ENCODE measurements around the gene DEF6.

The DEF6 gene, protein sequence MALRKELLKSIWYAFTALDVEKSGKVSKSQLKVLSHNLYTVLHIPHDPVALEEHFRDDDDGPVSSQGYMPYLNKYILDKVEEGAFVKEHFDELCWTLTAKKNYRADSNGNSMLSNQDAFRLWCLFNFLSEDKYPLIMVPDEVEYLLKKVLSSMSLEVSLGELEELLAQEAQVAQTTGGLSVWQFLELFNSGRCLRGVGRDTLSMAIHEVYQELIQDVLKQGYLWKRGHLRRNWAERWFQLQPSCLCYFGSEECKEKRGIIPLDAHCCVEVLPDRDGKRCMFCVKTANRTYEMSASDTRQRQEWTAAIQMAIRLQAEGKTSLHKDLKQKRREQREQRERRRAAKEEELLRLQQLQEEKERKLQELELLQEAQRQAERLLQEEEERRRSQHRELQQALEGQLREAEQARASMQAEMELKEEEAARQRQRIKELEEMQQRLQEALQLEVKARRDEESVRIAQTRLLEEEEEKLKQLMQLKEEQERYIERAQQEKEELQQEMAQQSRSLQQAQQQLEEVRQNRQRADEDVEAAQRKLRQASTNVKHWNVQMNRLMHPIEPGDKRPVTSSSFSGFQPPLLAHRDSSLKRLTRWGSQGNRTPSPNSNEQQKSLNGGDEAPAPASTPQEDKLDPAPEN

DNA sequence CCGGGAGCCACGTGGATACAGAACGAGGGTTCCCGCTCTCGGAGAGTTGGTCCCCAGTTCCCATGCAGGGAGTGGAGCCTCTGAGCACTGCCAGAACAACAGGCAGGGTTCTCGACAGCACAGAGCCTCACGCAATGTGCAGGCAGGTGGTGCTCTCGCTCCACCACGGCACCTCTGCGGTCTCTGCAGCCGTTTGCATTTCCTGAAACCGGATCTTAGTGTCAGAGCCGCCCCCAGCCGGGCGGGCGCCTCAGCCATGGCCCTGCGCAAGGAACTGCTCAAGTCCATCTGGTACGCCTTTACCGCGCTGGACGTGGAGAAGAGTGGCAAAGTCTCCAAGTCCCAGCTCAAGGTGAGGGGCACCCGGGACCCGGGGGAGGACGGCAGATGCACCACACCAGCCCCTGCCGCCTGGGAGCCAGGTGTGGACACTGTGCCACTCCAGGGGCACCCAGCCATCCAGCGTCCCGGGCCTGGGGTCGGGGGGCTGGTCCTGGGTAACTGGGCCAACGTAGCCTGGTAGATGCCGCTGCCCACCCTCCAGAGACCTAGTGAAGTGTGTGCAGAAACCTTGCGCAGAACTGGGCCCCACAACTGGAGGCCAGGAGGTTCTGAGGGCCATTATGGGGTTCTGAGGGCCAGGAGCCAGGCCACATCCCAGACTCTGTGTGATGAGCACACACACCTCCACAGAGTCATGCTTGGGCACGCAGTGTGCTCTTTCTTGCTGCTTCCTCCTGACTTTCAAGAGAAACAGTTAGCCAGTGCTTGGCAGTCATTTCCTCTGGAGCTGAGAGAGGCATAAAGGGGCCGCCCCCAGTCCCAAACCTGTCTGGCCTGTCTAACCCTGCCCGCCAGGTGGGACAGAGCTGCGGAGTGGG, at the start of gene DEF6:
Gene DEF6, plus strand, starts transcription at position 218 of the 881 bp plus-strand sequence. Its CDS starts 39 bp downstream, at position 257.
- DNase-seq = peak; percentile 81

DNA sequence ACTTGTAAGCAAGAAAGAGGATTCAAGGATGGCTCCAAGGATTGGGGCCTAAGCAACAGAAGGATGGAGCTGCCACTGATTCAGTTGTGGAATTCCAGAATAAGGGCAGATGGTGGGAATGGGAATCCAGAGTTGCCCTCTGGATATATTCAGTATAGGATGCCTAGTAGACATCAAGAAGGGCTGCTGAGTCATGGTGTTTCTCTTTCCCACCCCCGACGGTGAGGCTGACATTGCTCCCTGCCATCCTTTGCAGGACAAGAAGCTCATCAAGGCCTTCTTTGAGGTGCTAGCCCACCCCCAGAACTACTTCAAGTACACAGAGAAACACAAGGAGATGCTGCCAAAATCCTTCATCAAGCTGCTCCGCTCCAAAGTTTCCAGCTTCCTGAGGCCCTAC, 49.3 kb upstream of the DEF6 start:
- DNase-seq = no peak

DNA sequence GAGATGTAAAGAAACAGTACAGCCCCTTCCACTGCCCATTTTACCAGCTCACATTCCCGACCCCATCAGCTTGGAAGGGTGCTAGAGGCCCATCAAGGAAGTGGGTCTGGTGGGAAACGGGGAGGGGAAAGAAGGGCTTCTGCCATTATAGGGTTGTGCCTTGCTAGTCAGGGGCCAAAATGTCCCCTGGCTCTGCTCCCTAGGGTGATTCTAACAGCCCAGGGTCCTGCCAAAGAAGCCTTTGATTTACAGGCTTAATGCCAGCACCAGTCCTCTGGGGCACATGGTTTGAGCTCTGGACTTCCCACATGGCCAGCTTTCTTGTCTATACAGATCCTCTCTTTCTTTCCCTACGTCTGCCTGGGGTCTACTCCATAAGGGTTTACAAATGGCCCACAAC, 48.7 kb upstream of the DEF6 start:
- no peak for DNase-seq

DNA sequence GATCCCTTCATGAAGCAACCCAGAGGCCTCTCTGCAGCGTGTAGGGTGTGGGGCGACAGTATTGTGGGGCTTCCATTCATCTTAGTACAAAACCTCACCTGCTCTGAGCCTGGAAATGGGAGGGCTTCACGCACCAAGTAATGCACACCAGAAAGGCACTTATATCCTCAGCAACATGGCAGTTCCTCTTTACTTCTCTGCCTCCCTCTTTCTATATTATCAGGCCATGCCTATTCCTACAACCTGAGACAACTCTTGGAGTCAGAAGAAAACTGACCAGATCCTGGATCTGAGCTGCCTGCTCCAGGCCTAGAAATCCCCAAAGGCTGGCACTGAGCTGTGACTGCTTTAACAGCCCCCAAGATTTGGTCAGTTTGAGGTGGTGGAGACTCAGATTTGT, 45.7 kb upstream of the DEF6 start:
- no peak for DNase-seq

DNA sequence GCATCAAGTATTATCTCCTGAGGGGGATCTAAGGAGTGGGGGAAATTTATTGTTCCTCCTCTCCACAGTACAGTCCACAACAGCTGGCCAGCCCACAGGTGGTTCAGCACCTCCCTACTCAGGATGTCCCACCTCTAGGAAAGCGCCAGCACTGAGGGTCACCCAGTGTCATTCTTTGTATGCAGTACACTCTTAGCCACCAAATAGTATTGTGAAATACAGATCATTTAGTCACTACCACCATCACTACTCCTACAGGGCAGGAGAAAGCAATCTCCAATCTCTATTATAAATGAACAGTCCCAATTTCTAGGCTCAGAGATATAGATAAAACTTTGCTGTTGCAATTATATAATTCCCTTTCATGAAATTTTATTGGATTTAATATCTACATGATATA, 44.4 kb upstream of the DEF6 start:
- no peak for DNase-seq

DNA sequence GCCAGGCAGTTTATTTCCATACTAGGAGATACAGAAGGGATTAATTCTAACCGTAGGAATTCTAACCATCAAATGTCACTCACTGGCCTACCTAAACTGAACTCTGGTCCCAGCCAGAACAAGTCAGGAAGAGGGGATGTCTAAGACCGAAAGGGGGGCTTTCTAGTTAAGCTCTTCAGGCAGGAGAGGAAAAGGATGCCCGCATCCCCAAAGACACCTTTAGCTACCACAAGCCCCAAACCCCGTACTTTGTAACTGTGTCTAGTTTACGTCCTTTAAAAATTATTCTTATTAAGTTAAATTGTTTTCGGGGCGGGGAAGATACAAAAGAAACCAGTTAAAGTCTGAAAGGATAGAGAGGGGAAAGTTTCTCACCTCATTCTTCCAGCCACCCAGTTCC, 39.3 kb upstream of the DEF6 start:
- DNase-seq = no peak

DNA sequence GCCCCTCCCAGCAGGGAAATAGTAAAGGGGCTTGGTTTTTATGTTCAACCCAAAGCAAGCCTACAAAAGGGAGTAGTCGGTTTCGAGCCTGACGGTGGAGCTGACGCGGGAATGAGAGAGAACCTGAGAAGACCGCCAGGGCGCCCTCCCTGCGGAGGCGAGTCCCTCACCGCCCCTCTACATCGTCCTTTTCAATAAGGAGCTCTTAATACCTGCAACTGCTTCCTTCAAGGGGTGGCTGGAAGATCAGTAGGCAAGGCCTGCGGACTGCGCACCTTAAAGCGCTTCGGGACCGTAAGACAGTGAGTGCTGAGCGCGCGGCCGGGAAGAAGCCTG, 38.8 kb upstream of the DEF6 start:
- DNase-seq = no peak

DNA sequence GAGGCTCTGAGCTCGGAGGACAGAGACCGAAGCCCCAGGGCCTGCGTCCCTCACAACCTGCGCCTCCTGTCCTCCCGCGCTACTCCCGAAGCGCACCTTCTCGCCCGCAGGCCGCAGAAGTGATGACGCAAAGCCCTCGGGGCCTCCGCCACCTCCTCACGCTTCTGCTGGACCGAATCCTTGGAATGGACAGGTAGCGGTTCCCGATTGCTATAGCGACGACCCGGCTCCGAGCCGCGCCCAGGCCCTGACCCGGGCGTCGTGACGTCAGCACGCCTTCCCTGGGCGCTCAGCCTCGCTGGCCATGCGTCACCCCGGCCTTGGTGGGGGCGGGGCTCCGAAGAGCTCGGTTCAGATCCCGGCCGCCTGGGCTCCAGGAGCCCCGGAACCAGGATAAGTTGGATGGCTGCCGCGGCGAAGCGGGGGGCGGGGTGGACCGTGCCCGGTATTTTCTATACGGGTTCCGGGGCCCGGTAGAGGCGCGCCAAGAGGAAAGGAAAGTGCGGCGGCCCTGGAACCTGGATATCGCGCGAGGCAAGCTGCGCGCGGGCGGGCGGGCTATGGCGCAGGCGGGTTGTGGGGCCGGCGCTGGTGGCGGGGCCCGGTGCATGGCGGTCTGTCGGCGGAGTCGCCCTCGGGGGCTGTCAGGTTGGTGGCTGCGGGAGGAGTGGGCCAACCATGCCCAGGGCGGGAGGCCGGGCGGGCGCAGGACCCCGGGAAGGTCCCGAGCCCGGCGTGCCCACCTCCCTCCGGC, 38.2 kb upstream of the DEF6 start, which contains the start of gene ZNF76:
Gene ZNF76, plus strand, starts transcription at position 542 of the 754 bp plus-strand sequence. CDS start 21,417 bp downstream, outside the sequence.
- peak; percentile 90 for DNase-seq

DNA sequence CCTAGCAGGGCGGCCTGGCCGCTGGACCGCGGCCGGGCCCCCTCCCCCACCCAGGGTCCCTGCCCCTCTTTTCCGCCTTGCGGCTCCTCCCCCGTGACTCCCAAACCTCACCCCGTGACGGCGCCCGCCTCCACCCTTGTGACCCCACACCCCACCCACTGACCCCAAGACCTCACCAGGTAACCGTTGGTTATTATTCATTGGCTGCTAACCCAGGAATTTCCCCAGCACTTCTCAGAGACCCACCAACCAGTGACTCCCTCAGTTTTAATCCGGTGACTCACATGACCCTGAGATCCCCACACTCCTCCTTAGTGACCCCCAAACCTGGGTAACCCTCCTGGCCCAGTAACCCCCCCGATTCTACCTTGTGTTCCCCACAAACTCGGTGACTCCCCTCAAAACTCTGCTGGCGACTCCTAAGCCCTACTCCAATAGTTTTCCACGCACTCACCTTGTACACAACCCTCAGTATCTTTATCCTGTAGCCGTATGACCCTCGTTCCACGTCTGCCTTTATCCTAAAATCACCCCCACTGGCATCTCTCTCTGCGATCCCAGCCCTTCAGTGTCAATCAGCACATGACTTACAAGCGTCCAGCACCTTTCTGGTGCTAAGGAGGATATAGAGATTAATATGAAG, 37.5 kb upstream of the DEF6 start:
- DNase-seq = peak; percentile 73

DNA sequence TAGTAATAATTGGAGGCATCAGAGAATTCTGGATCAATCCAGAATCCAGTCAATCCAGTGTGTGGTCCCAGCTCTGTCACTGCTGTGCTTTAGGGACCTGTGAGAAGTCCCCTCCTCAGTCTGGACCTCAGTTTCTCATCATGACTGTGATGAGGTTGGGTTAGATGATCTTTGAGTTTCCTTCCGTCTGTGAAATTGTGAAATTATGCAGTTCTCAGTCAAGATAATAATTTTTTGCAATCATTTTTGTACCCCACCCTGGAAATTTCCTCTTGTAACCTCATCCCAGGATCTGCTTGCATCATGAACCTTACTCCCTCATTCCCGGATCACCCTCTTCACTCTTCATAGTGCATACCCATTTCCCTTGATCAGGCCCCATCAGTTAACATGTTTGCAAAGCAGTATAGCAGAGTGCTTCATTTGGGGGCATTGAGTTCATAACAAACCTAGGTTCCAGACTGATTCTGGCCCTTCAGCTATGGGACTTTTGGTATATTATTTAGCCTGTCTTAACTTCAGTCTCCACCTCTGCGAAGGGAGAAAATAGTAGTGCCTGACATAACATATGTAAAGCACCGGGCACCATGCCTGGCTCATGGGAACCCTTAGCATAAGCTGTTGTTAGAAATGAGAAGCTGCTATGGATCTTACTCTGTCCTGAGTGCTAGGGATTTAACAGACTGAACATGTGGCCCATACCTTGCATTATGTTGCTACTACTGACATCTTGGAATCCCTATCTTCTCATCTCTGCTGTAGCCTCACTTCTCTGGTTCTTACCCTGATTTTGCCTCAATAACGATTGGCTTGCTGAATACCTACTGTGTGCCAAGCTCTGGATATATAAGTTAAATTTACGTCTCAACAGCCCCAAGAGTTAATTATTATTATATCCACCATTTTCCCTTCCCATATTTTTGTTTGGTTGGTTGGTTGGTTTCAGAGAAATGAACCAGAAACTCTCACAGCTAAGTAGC, 36.7 kb upstream of the DEF6 start:
- DNase-seq = no peak

DNA sequence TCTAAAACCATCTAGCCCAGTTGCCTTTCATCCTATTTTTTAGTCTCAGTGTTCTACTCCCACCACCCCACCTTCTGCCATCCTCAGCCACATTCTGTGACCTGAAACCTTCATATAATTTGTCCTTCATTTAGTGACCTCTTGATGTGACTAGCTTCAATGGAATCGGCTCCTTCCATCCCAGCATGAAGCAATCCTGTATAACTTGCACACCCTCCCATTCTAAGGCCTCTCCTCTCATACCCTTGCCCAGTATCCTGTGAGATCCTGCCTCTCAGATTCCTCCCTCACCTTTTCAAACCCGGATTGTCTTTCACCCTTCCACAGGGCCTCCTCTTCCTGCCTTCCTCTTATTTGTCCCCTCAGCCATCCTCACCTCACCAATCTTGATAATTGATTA, 35.0 kb upstream of the DEF6 start:
- no peak for DNase-seq

DNA sequence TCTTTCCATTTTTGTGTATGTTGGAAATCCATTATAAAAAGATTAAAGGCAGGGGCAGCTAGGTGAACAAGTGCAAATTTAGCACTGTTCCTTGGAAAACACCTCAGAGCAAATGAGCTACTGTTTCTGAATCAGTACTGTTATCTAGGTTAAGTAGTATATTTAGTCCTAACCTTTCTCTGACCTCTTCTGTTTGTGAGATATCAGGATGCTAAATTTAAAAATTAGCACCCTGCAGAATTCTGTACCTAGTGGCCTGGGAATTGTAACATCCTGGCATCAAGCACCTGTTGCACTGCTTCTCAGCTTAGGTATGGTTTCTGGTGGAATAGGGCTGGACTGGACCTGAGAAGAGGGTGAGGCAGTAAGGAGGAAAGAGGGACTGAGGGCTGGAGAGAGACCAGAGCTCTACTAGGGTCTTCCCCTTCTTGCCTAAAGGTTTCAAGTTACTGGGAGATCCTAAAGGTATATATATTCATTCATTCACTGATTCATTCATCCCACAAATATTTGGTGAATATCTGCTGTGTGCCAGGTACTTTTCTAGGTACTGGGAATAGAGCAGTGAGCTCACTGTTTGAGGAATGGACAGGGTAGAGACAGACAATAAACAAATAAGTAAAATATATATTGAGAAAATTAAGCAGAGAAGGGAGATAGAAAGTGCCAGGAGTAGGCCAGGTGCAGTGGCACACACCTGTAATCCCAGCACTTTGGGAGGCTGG, 32.9 kb upstream of the DEF6 start:
- DNase-seq = no peak

DNA sequence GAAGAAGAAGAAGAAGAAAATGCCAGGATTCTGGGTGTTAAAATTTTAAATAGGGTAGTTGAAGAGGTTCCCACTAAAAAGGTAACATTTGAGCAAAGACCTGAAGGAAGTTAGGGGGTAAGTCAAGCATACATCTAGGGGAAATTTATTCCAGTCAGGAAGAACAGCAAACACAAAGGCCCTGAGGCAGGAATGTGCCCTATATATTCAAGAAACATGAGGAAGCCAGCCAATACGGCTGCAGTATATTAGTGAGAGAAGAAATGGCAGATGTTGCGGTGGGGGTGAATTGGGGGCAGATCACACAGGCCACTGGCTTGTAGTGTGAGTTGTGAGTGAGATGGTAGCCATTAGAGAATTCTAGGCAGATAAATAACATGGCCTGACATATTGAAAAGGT, 32.1 kb upstream of the DEF6 start:
- DNase-seq = no peak

DNA sequence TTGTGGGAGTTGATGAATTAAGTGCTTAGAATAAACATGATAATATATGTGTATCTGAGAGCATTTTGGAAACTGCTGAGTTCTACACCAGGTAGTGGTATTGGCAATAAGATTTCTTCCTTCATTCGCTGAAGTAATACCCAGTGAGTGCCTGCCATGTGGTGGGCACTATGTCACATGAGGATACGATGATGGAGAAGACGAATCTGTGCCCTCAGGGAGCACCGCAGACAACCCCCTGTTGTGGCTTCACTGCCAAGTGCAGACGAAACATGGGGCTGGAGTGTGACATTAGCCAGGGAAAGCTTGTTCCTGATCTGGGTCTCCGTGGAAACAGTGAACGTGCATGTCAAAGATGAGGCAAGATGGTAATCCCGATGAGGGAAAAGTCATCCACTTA, 30.2 kb upstream of the DEF6 start:
- no peak for DNase-seq

DNA sequence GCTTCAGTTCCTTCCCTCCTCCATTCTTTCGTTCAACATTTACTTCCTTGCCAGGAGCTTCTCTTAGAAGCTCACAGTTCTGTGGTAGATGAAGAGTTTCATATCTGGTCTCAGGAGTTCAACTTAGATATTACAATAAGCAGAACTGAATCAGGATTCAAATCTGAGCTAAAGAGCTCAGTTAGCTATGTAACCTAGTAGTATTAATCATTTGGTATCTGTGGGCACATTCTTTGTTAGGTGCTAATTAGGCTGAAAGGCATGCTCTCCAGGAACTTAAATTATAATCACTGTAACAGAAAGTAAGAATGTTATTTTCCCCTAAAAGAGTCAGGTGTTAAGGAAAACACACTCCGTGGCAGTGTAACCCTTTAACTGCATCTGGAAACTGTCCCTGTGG, 29.7 kb upstream of the DEF6 start:
- DNase-seq = no peak

DNA sequence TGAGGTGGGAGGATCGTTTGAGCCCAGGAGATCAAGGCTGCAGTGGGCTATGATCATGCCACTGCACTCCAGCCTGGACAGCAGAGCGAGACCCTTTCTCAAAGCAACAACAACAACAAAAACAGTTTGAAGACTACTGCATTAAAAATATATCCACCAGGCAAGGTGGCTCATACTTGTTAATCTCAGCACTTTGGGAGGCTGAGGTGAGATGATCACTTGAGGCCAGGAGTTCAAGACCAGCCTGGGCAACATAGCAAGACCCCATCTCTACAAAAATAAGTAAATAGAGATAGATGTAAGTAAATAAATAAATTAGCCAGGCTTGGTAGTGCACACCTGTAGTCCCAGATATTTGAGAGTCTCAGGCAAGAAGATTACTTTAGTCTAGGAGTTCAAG, 25.6 kb upstream of the DEF6 start:
- DNase-seq = no peak

DNA sequence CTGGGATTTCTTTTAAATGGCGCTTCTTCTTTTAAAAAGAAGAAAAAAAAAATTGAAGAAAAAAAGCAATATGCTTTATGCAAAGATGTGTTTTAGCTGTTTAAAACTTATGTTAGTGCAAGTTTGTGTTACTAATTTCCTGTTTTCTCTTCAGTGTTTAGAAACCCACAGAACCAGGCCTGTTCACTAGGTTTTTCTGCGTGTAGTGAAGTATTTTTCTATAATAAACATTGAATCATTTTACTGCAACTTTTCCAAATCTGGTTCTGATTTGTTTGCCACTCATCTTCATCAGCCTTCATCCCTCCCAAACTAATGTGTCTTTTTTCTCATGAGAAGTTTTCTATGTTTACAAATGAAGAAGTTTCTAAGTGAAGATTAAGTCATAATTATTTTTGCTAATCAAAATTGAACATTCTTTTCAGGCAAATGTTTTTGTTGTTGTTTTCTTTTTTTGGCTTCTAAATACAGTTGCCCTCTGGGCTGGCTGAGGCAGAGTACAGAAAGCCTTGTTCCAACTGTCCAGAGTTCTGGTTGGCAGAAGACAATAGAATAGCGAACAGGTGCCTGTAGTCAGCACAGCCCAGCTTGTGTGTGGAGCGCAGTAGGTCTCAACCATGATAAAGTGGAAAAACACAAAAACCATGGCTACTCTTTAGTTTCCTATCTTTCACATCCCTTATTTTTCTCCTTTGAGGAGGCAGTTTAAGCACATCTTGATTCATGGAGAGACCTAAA, 23.6 kb upstream of the DEF6 start:
- DNase-seq = no peak

DNA sequence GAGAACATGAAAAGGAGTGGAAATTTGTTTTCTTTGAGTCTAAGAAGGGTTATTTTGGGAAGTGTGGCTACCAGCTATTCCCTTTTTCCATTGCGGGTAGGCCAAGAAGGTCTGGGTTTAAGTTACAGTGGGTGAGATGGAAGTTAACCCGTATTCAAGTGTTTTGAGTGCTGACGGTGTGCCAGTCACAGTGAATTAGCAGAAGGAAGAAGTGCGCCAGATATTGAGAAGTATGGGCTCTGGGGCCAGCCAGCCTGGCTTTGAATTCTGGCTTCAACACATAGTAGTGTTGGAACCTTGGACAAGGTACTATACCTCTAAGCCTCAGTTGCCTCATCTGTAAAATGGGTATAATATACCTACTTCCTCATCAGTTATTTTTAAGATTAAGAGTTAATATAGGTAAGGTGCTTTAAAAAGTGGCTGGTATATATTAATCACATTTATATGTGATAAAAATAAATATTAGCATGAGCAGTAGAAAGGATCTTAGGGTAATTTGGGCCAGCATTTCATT, 21.8 kb upstream of the DEF6 start:
- no peak for DNase-seq

DNA sequence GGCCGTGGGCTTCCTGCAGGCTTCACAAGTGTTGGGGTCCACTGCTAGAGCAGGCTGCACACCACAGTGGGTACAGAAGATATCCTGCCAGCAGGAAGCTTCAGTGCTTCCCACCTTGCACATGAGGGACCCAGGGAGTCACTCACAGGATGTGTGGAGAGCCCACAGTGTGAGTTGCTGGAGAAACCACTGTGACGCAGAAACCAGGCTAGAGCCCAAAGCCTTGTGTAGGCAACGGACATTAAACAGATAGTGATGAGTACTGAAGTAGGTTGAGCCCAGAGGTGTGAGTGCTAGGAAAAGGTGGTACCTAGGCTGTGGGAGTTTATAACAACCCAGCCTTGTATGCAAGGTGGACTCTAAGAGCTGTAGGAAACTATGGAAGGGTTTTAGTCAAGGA, 18.9 kb upstream of the DEF6 start:
- DNase-seq = no peak
